HepG2 (cell line): ENCODE results near the gene GNPAT. TPM values are rescaled to one million over a fixed set of nuclear protein-coding genes. Genes with fewer than 3 reads are reported as not detected.

ENCODE experiments used
- AGO2 ChIP-seq: fragments of 200-400 bp; formaldehyde crosslinking; optimal IDR thresholded peaks from 2 replicates; pipeline ENCODE3; 2017; ENCODE audit warnings: mild to moderate bottlenecking, low read depth, low read length, moderate library complexity
- ARID2 ChIP-seq: sonication (generic); formaldehyde crosslinking; IDR thresholded peaks from 2 replicates; pipeline ENCODE4 v1.8.1; 2022; ENCODE audit warnings: mild to moderate bottlenecking, missing genetic modification reagents, borderline replicate concordance
- BHLHE40 ChIP-seq: IDR thresholded peaks from 2 replicates; pipeline ENCODE4 v1.6.1; 2011; ENCODE audit warnings: low read length, improper control_type of control experiment
- CCDC6 ChIP-seq: sonication (generic); formaldehyde crosslinking; IDR thresholded peaks from 2 replicates; pipeline ENCODE4 v1.8.1; 2022; ENCODE audit warnings: mild to moderate bottlenecking, missing genetic modification reagents, moderate library complexity
- E2F2 ChIP-seq: sonication (generic); formaldehyde crosslinking; IDR thresholded peaks from 2 replicates; pipeline ENCODE4 v1.4.0; 2020; ENCODE audit warnings: missing genetic modification reagents, borderline replicate concordance
- JUNB ChIP-seq: sonication (generic); formaldehyde crosslinking; IDR thresholded peaks from 2 replicates; pipeline ENCODE4 v1.8.0; 2022; ENCODE audit warnings: missing genetic modification reagents, mild to moderate bottlenecking, borderline replicate concordance
- POLR2AphosphoS5 ChIP-seq: IDR thresholded peaks from 2 replicates; pipeline ENCODE4 v1.6.1; 2012; ENCODE audit warnings: low read depth, low read length
- RAD51 ChIP-seq: fragments of 450-650 bp; IDR thresholded peaks from 2 replicates; pipeline ENCODE4 v1.6.1; 2016; ENCODE audit warnings: borderline replicate concordance
- TCF12 ChIP-seq, 2 experiments: fragments of 450-650 bp in 1 of 2; sonication (generic) in 1 of 2; formaldehyde crosslinking in 1 of 2; IDR thresholded peaks; 2 replicates each; pipeline versions ENCODE4 v1.6.1 to v1.8.0; 2017 to 2022; ENCODE audit warnings: antibody characterized with exemption in 1 of 2, mild to moderate bottlenecking in 1 of 2, missing genetic modification reagents in 1 of 2, moderate library complexity in 1 of 2
- ZFP36L1 ChIP-seq: sonication (generic); formaldehyde crosslinking; IDR thresholded peaks from 2 replicates; pipeline ENCODE4 v1.8.0; 2022; ENCODE audit warnings: mild to moderate bottlenecking, missing genetic modification reagents, moderate library complexity
- ZFP91 ChIP-seq: sonication (generic); formaldehyde crosslinking; IDR thresholded peaks from 2 replicates; pipeline ENCODE4 v1.9.0; 2022; ENCODE audit warnings: missing genetic modification reagents, mild to moderate bottlenecking, borderline replicate concordance
- ZFY ChIP-seq: sonication (generic); formaldehyde crosslinking; IDR thresholded peaks from 2 replicates; pipeline ENCODE4 v1.4.0; 2020; ENCODE audit warnings: missing genetic modification reagents
- ZNF143 ChIP-seq: sonication (generic); formaldehyde crosslinking; IDR thresholded peaks from 2 replicates; pipeline ENCODE4 v1.4.0; 2020; ENCODE audit warnings: missing genetic modification reagents
- ZNF235 ChIP-seq: sonication (generic); formaldehyde crosslinking; IDR thresholded peaks from 2 replicates; pipeline ENCODE4 v1.8.1; 2023; ENCODE audit warnings: mild to moderate bottlenecking, missing genetic modification reagents, borderline replicate concordance
- ZNF24 ChIP-seq: fragments of 450-650 bp; IDR thresholded peaks from 2 replicates; pipeline ENCODE4 v1.6.1; 2017; ENCODE audit warnings: antibody characterized with exemption, mild to moderate bottlenecking
- ZNF343 ChIP-seq: sonication (generic); formaldehyde crosslinking; IDR thresholded peaks from 2 replicates; pipeline ENCODE4 v1.4.0; 2020; ENCODE audit warnings: mild to moderate bottlenecking, missing genetic modification reagents
- ZNF484 ChIP-seq: sonication (generic); formaldehyde crosslinking; IDR thresholded peaks from 2 replicates; pipeline ENCODE4 v1.5.1; 2020; ENCODE audit warnings: mild to moderate bottlenecking, low read depth, missing genetic modification reagents, borderline replicate concordance
- ZNF543 ChIP-seq: sonication (generic); formaldehyde crosslinking; IDR thresholded peaks from 2 replicates; pipeline ENCODE4 v1.4.0; 2020; ENCODE audit warnings: mild to moderate bottlenecking, missing genetic modification reagents
- ZNF75D ChIP-seq: sonication (generic); formaldehyde crosslinking; IDR thresholded peaks from 2 replicates; pipeline ENCODE4 v1.8.1; 2023; ENCODE audit warnings: missing genetic modification reagents, mild to moderate bottlenecking, borderline replicate concordance
- ZNF792 ChIP-seq: IDR thresholded peaks from 2 replicates; pipeline ENCODE4 v1.6.1; 2016
- ZNF816 ChIP-seq: sonication (generic); formaldehyde crosslinking; IDR thresholded peaks from 2 replicates; pipeline ENCODE4 v1.8.0; 2022; ENCODE audit warnings: missing genetic modification reagents, mild to moderate bottlenecking, borderline replicate concordance
- ZUFSP ChIP-seq: sonication (generic); formaldehyde crosslinking; IDR thresholded peaks from 2 replicates; pipeline ENCODE4 v1.9.0; 2021; ENCODE audit warnings: missing genetic modification reagents, mild to moderate bottlenecking, borderline replicate concordance
- polyA plus RNA-seq, 8 experiments: library from polyadenylated mRNA; depleted of rRNA in 3 of 8; stranded (reverse) in 7 of 8; unstranded in 1 of 8; fragments of >200 nt; fragmentation: Illumina TruSeq in 4 of 8; extraction: Trizol in 4 of 8; gene quantifications; 2 replicates each; pipeline versions ENCODE4 v1.2.1 to v1.2.3, GENCODE V29; 2011 to 2016; ENCODE audit warnings: low read depth in 4 of 8, missing spikeins in 1 of 8, mixed read lengths in 1 of 8; ENCODE audit not compliant: insufficient read depth in 1 of 8
- total RNA-seq, 5 experiments: library from RNA; depleted of rRNA; stranded (reverse); fragments of >200 nt; fragmentation: Illumina TruSeq; extraction: Trizol; gene quantifications; 2 replicates each; pipeline ENCODE4 v1.2.3, GENCODE V29; 2016; ENCODE audit warnings: low read depth in 1 of 5
- TF ChIP-seq, protein P1 (sequence below): sonication (generic); formaldehyde crosslinking; IDR thresholded peaks from 2 replicates; pipeline ENCODE4 v1.5.0; 2020; ENCODE audit warnings: missing genetic modification reagents

The GNPAT gene
- total and polyA plus RNA-seq, 2 of the 13 experiments (the other 11 are each of a cell fraction or from before 2014, with no cell fraction given), result 58.3 to 114 TPM

DNA sequence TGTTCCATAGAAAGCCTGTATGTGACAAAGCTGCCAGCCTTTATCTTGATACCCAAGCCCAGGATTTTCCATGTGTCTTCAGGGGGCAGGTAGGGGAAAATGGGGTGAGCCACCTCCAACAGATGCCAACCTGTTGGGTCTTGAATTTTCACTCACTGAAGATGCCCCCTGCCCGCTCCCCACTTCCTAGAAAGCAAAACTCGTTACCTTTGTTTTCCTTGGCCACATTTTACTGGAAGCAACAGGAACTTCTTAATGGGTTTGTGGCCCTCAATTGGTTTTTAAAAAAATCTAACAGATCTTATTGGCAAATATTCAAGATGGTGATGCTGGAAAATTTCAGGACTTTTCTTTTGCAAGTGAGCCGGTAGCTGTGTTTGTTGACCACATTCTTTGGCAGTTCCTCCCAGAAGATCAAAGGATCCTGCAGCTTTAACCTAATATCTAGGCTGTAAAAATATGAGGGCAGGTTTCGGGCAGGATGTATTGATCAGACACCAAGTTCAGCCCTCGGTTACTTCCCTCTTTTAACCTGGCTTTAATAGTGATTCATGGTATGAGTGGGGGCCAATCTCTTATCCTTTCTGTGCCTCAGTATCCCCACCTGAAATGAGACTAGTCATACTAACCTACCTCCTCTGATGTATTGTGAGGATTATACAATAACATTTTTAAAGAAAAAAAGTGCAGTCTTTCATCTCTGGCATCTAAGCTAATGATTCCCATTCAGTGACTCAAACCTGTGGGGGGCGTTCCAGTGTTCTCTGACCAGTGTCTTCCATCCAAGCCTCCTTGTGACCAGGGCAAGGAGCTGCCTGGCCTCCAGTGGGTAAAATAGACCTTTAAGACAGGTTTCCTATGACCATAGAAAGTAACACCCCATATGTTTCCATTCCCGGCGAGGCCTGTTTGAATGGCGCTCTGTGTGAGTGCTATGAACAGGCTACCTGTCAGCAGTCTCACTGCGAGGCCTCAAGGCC is 21.3 kb upstream of the GNPAT start (continued):
- TF ChIP-seq ZFP91 (CRISPR knock-in tag), result no peak
- TF ChIP-seq ARID2 (CRISPR knock-in tag), result no peak
- no peak for TF ChIP-seq BHLHE40
- no peak for TF ChIP-seq ZNF816 (CRISPR knock-in tag)
- no peak for TF ChIP-seq ZNF484 (CRISPR knock-in tag)
- no peak for TF ChIP-seq ZUFSP
- TF ChIP-seq ZFY (CRISPR knock-in tag), result peak; percentile 38; the same call in 1 of the 2 replicates
- no peak for TF ChIP-seq ZNF24
- no peak for TF ChIP-seq ZFP36L1
- TF ChIP-seq, protein P1, sequence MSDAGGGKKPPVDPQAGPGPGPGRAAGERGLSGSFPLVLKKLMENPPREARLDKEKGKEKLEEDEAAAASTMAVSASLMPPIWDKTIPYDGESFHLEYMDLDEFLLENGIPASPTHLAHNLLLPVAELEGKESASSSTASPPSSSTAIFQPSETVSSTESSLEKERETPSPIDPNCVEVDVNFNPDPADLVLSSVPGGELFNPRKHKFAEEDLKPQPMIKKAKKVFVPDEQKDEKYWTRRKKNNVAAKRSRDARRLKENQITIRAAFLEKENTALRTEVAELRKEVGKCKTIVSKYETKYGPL, result no peak
- TF ChIP-seq RAD51, result no peak
- TF ChIP-seq TCF12 (IDR thresholded peaks at IDR 0.05), result no peak
- no peak for TF ChIP-seq TCF12 (CRISPR knock-in tag; IDR thresholded peaks at IDR 0.05)
- no peak for TF ChIP-seq E2F2 (CRISPR knock-in tag)
- TF ChIP-seq ZNF235 (CRISPR knock-in tag), result no peak
- no peak for TF ChIP-seq ZNF543 (CRISPR knock-in tag)
- no peak for TF ChIP-seq ZNF75D
- no peak for TF ChIP-seq ZNF792 (CRISPR knock-in tag)
- TF ChIP-seq ZNF143, result no peak
- no peak for TF ChIP-seq ZNF343 (CRISPR knock-in tag)
- no peak for TF ChIP-seq CCDC6 (CRISPR knock-in tag)
- TF ChIP-seq JUNB, result no peak
- no peak for TF ChIP-seq POLR2AphosphoS5
- no peak for TF ChIP-seq AGO2
